Measurements from ENCODE around the gene ACAD11.
"Not testable (repeated sequence)": the region's sequence is repeated elsewhere in the genome, so short reads cannot be mapped to it uniquely, and the experiment has no call there.

ACAD11 gene

DNA sequence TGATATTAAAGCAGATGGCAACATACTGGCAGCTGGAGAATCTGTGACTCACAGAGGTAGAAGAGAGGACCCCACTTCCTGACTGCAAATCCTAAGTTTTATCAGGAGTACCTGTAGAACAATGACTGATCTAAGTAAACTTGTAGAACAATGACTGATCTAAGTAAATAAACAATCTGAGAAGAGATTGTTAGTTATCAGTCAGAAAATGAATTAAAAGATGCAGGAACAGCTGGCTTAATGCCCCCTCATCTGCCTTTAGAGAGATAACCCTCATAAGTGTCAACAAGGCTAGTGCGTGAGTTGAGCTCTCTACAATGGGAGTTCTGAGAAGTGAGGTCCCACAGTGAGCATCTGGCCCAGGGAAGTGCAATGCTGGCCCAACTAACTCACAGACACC lies 14.6 kb downstream of the ACAD11 start:
- DNase-seq (ENCODE audit: low read depth), result no peak

DNA sequence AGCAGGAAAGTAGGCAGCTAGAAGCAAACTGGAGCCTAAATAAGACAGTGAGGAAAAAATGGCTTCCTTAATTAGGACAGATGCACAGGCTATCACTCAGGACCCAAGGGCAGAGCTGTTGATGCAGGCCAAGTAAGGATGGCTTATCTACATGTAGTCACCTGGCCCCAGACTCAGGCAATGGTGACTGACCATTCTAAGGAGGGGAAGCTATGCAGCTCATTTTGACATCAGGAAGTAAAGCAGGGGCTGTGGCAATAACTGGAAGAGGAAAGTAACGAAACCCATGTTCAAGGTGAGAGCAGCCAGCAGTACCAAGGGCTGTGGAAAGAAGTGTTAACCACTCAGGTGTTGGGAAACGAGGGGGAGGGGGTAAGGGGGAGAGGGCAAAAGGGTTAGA lies 16.2 kb downstream of the ACAD11 start:
- DNase-seq (ENCODE audit: low read depth), result no peak

DNA sequence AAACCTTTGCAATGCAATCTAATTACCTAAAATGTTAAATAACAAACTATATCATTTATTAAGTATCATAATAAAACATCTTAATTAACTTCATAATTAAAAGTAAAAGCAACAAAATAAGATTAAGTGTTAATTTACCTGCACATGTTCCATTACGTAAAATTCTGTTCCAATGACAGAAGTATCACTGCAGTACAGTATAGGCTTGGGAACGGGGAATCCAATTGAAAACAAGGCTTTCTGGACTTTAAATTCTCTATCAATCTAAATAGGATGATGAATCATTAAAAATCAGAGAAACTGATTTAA lies 17.1 kb downstream of the ACAD11 start:
- DNase-seq (ENCODE audit: low read depth), result no peak

DNA sequence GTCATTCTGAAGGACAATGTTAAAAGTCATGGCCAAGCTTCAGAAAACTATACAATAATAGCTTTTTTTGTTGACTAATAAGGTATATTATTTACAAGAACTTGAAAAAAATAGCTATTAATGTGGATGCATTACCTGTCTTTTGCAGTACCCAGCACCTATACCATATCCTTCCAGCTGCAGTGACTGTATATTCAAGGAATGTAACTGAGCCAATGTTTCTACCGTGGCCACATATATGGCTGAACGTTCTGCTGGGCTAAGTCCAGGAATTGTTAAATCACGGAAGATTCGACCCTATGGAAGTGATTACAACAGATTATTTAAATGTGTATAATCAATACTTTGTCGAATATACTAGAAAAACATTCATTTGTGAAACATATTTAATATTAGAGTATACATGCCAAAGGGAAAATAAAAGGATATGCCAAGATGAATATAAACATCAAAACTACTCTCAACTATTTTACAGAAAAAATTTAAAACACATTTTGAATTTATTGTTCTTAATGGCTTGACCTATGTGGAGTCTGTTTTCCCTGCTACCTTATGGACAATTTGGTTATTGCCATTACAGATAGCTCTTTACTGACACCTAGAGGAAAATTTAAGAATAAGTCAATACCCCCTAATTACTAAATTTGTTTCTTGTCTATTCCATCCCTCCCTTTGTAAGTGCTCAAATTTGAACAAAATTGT lies 17.6 kb downstream of the ACAD11 start:
- peak; percentile 40 for DNase-seq (ENCODE audit: low read depth)

DNA sequence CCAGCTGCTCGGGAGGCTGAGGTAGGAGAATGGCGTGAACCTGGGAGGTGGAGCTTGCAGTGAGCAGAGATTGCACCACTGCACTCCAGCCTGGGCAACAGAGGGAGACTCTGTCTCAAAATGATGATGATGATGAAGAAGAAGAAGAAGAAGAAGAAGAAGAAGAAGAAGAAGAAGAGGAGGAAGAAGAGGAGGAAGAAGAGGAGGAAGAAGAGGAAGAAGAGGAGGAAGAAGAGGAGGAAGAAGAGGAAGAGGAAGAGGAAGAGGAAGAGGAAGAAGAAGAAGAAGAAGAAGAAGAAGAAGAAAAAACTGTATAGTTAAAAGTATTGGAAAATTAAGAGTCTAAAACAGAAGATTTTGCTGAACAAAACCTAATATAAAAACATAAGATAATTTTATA lies 18.2 kb downstream of the ACAD11 start:
- DNase-seq (ENCODE audit: low read depth), result not testable (repeated sequence)

DNA sequence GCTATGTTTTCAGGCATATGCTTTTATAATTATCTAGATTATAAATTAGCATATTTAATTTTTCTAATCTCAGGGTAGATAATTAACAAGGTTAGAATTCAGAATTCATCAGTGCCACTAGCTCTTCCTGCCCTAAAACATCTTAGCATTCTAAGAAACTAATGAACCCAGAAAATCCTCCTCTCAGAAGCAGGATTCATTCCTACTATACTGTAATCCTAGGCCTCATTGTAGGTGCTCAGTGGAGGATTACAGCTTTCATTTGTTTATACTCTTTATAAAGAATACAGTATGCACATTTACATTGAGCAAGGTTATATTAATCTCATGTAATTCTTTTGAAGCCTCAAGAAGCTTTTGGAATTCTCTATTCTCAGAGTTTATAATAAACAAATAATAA lies 20.9 kb downstream of the ACAD11 start:
- no peak for DNase-seq (ENCODE audit: low read depth)

DNA sequence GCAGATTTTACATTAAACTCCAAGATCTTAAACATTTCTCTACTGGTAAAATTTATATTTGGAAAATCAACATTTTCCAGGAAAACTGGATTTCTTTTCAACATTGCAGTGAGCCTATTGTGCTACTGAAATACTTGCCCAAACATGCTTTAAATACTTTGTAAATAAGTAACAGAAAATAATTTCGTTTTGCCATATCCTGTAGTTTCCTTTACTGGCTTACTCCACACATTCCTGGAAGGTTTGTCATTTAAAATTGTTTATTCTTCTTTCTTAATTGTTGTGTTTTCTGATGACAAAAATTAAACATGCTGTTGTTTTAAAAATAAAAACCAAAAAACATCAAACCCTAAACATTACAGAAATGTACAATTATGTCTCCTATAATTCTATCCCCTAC lies 22.0 kb downstream of the ACAD11 start:
- peak; percentile 39 for DNase-seq (ENCODE audit: low read depth)

DNA sequence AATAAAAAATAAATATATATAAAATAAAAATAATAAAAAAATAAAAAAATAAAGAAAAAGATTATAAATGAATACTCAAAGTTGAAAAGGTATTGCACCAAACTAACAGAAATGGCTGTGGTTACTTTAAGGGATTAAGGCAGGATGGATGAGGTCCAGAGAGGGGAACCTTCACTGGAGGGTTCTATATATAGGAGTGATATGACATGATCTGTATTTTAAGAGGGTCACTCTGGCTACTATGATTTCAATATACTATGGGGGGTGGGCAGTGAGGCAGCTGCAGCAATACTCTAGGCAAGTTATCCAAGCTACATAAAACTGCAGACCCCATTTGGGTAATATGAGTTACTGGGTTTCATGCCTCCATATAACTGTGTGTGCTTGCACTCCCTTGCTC lies 24.6 kb downstream of the ACAD11 start:
- no peak for DNase-seq (ENCODE audit: low read depth)

DNA sequence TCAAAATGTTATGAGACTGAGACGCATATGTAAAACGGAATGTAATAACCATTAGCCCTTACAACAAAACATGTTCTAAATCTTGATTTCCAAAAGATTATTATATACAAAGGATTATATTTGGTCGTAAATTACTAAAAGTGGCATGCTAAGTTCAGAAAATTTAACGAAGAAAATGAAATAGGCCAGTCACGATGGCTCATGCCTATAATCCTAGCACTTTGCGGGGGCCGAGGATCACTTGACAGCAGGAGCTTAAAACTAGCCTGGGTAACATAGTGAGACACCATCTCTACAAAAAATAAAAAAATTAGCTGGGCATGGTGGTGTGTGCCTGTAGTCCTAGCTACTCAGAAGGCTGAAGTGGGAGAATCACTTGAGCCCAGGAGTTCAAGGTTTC lies 29.0 kb downstream of the ACAD11 start:
- DNase-seq (ENCODE audit: low read depth), result no peak

DNA sequence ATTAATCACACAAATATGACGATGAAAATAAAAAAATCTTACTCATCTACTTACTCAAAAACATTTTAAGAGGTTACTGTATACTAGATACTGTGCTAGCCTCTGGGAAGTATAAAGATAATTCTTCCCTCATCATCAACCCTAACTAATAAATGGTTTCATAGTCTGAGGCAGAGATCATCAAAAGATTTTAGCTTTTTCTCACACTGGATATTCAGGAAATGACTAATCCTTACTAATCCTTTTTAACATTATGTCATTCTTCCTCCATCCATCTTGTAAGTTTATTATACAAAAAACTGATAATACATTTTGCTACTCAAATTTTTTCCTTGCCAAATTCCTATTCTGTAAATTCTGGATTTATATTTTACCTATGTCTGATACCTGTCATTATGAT lies 29.7 kb downstream of the ACAD11 start:
- no peak for DNase-seq (ENCODE audit: low read depth)

DNA sequence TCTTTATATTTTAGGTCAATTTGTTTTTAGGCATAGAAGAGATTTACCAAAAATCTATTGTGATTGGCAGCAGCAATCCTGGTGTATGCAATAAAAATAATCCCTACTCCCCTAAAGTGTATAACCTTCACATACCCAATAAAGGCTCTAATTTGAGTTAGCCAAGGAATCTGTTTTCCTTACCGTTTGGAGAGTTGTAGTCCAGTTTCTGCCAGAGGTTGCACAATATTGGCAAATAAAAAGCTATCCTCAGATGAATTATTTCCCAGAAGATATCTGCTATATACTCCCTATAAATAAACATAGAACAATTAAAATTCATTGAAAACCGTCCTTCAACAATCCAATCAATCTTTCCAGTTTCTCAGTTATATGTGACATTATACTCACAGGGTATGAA lies 31.5 kb downstream of the ACAD11 start:
- peak; percentile 30 for DNase-seq (ENCODE audit: low read depth)

DNA sequence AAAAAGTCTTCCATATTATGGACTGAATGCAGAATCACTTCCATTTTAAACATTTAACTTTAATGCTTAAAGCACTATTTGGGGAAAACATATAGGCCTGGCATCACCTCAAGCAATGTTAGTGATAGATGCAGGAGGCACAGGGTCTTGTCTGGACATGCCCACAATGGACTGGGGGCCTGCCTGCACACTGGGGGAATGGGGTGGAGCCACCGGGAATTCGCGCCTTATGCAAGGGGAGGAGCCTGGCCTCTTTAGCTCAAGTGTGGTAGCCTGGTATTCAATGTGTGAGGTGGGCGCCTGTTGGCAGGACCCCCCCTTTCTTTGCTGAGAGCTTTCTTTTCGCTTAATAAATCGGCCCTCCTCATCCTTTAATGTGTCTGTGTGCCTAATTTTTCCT lies 32.7 kb downstream of the ACAD11 start:
- no peak for DNase-seq (ENCODE audit: low read depth)

DNA sequence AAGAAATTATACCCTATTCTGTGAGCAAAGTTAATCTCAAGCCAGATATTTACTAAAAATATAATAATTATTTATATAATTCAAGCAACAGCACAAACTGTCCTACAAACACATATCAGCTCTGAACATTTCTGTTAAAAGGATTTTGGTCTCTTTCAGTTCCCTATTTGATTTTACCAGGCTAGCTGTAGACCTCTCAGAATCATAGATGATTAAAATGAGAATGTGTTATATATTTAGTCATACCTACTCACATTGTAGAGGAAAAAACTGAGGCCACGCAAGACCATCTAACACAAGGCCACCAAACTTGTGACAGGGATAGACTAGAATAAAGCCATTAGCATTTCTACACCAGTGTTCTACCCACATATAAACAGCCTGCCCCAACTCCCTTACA lies 34.0 kb downstream of the ACAD11 start:
- DNase-seq (ENCODE audit: low read depth), result no peak

DNA sequence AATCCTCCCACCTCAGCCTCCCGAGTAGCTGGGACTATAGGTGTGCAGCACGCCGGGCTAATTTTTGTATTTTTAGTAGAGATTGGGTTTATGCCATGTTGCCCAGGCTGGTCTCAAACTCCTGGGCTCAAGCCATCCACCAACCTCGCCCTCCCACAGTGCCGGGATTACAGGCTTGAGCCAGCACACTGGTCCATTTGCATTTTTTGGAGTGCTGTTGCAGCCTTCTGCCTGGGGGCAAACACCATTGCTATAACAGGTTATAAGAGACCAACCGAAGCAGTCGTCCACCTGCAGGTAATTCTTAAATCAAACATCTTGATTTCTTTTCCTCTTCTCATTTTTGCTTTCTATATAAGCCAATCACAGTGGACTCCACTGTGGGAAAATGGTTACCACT lies 34.8 kb downstream of the ACAD11 start:
- DNase-seq (ENCODE audit: low read depth), result no peak

DNA sequence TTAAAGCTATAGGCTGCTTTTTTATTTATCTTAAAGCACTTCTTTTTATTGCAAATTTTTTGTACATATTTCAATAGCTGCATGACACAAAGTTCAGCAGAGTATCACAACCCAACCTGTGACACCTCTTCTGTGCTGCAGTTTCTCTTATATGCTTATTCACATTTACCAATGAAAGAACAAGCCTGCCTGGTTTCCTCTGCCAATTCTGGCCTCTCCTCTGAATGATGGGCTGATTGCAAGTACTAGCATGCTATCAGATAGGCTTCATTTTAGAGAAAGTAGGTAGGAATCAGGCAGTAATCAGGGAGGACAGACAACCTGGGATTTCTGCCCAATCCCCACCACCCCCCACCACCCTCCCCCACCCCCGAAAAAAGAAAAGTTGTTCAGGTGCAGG lies 36.0 kb downstream of the ACAD11 start:
- no peak for DNase-seq (ENCODE audit: low read depth)

DNA sequence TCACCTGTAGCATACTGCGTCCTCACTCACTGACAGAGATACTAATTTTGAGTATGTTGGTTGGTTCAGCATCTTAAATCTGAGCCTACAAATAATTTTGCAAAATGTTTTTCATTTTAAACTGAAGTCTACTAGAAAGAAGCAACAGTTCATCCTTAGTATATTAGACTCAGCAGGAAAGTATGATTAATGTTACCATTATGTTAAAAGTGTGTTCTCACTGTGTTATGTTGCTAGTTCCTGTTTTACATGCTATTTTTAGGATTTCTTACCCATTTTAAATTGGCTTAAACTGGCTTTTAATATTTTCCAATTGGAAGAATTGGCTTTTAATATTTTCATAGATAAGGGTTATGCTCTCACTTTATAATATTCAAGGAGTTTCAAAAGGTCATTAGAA lies 36.8 kb downstream of the ACAD11 start:
- no peak for DNase-seq (ENCODE audit: low read depth)

DNA sequence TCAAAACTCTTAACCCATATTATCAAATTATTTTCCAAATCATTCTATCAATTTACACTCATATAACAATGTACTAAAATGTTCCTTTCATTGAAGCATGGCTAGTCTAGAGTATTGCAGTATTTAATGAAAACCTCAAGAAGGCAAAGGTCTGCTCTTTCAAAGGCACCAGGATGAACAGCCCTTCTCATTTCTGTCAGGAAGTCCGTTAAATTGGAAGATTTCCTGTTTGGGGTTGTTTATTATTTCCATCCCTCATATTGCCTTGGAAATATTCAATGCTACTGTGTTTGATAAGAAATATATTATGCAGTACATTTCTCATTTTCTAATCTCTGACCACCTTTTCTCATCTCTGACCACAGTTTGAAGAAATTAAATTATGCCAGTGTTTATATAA lies 37.5 kb downstream of the ACAD11 start:
- no peak for DNase-seq (ENCODE audit: low read depth)

DNA sequence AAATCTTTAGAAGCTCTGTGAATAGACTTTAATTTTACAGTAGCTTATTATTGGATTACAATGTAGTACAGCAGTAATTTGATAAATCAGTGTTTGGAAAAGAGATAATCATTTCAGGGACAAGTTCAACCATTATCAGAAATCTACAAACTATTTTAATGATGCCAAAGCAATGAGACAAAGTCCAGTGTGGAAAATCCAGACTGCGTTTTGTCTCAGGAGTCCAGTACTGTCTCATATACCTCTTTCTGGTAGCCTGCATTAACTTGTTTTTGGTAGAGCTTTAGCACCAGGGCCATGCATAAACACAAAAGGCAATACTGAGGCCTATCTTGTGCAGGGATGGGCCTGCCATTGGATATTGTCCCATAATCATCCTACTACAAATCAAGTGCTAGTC lies 42.8 kb downstream of the ACAD11 start:
- no peak for DNase-seq (ENCODE audit: low read depth)

DNA sequence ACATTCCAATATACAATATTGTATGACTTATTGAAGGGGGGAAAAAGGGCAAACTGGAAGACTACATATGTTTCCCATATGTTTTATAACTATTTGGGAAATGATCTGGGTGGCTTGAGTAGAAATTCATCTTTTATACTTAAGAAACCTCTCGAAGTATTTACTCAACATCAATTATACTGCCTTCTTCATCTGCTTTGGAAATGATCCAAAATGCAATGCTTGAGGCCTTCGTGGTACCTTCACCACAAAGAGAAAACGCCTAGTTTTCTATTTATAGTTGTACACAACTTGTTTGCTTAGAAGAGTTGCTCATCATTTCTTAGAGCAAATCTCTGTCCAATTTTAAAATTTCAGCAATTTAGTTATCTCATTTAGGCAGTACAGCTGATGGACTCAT lies 43.7 kb downstream of the ACAD11 start:
- DNase-seq (ENCODE audit: low read depth), result peak; percentile 11

DNA sequence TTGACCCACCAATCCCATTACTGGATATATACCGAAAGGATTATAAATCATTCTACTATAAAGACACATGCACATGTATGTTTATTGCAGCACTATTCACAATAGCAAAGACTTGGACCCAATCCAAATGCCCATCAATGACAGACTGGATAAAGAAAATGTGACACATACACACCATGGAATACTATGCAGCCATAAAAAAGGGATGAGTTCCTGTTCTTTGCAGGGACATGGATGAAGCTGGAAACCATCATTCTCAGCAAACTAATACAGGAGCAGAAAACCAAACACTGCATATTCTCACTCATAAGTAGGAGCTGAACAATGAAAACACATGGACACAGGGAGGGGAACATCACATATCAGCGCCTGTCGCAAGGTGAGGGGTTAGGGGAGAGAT lies 44.3 kb downstream of the ACAD11 start:
- DNase-seq (ENCODE audit: low read depth), result not testable (repeated sequence)

DNA sequence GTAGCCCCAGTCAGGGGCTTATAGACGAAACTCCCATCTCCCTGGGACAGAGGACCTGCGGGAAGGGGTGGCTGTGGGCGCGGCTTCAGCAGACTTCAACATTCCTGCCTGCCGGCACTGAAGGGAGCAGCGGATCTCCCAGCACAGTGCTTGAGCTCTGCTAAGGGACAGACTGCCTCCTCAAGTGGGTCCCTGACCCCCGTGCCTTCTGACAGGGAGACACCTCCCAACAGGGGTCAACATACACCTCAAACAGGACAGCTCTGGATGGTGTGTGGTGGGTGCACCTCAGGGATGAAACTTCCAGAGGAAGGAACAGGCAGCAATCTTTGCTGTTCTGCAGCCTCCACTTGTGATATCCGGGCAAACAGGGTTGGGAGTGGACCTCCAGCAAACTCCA lies 53.0 kb downstream of the ACAD11 start:
- DNase-seq (ENCODE audit: low read depth), result not testable (repeated sequence)

DNA sequence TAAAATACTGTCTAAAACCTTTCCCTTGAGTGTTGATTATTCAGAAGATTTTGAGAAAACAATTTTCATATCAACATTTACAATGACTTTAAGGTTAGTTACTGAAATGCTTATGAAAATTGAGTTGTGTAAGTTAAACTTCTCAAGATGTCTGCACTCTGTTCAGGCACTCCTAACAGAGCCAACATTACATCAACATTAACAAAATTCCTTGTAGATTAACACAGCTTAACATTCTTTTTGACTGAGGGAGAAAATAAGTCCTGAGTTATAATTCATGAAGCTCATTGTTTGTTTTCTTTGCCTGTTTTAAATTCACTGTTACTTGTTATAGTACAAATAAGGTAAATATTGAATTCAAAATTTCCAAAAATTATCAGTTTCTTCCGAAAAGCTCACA lies 53.5 kb downstream of the ACAD11 start:
- peak; percentile 57 for DNase-seq (ENCODE audit: low read depth)

DNA sequence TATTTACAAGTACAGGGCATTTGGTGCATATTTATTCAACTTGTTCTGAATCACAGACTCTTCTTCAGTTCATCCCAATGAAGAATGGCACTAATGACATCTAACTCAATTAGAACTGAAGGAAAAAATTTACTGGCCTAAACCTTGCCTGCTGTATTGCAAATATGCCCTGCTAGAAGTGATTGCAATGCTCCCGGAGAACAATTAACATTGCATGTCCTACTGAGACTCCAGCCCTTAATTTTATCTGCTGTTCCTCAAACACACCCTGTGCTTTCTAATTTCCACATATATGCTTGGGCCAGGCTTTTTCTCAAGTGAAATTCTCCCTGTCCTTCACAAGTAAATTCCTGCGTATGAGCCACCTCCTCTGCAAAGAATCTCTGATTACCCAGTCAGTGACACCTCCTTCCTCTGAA lies 54.2 kb downstream of the ACAD11 start:
- peak; percentile 30 for DNase-seq (ENCODE audit: low read depth)

DNA sequence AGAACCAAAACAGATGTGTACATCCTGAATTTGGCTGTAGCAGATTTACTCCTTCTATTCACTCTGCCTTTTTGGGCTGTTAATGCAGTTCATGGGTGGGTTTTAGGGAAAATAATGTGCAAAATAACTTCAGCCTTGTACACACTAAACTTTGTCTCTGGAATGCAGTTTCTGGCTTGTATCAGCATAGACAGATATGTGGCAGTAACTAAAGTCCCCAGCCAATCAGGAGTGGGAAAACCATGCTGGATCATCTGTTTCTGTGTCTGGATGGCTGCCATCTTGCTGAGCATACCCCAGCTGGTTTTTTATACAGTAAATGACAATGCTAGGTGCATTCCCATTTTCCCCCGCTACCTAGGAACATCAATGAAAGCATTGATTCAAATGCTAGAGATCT lies 59.0 kb downstream of the ACAD11 start:
- not testable (repeated sequence) for DNase-seq (ENCODE audit: low read depth)

DNA sequence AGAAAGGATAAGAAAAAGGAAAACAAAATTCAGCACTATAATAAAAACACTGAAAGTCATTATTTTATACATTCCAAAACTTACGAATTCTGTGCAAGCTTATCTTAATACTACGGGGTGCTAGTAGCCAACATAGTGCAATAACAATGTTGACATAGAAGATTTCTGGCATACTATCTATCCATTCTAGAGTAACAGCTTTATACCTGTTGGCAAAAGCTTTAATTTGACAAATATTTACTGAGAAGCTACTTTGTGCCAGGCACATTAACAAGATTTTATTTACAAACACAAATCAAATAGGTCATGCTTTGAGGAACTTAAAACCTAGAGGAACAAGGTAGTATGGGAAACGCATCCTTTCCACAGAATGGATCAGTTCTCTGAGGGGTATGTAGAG lies 61.4 kb downstream of the ACAD11 start:
- no peak for DNase-seq (ENCODE audit: low read depth)
